GM23338 (cell line): ENCODE data around the gene ZNF681.

ENCODE experiments used
- CREB1 ChIP-seq: fragments of 250-450 bp; sonication (Bioruptor Pico); IDR thresholded peaks from 2 replicates; pipeline ENCODE4 v1.5.0; 2020; ENCODE audit warnings: low read depth, mild to moderate bottlenecking, moderate library complexity
- CTCF ChIP-seq, 2 experiments: fragments of 200-600 bp in 1 of 2; sonication (generic) in 1 of 2; conservative IDR thresholded peaks; 2 replicates each; pipeline versions ENCODE4 v1.5.1 to v1.6.1; 2016 to 2017; ENCODE audit warnings: antibody characterized with exemption in 2 of 2, low read depth in 2 of 2, mild to moderate bottlenecking in 2 of 2, moderate library complexity in 1 of 2
- ETS1 ChIP-seq: IDR thresholded peaks from 2 replicates; pipeline ENCODE4 v1.6.1; 2016; ENCODE audit warnings: antibody characterized with exemption
- EZH2 ChIP-seq: fragments of 200-600 bp; sonication (generic); IDR thresholded peaks from one replicate; pipeline ENCODE4 v1.8.0; 2017; ENCODE audit warnings: antibody characterized with exemption, mild to moderate bottlenecking, low read depth; ENCODE audit not compliant: unreplicated experiment
- EZH2phosphoT487 ChIP-seq: fragments of 200-600 bp; sonication (generic); IDR thresholded peaks from one replicate; pipeline ENCODE4 v1.8.1; 2018; ENCODE audit warnings: antibody characterized with exemption; ENCODE audit not compliant: unreplicated experiment
- JUNB ChIP-seq: IDR thresholded peaks from one replicate; pipeline ENCODE4 v1.6.1; 2016; ENCODE audit warnings: antibody characterized with exemption; ENCODE audit not compliant: unreplicated experiment
- NANOG ChIP-seq: IDR thresholded peaks from 2 replicates; pipeline ENCODE4 v1.6.1; 2016; ENCODE audit warnings: antibody characterized with exemption, borderline replicate concordance
- POLR2AphosphoS5 ChIP-seq: IDR thresholded peaks from 2 replicates; pipeline ENCODE4 v1.6.1; 2016; ENCODE audit warnings: antibody characterized with exemption, low read depth
- REST ChIP-seq: IDR thresholded peaks from one replicate; pipeline ENCODE4 v1.6.1; 2018; ENCODE audit warnings: antibody characterized with exemption; ENCODE audit not compliant: unreplicated experiment
- STAT1 ChIP-seq: IDR thresholded peaks from one replicate; pipeline ENCODE4 v1.6.1; 2016; ENCODE audit warnings: antibody characterized with exemption; ENCODE audit not compliant: unreplicated experiment
- ZNF114 ChIP-seq: fragments of 250-450 bp; sonication (Bioruptor Pico); IDR thresholded peaks from 2 replicates; pipeline ENCODE4 v1.5.0; 2020; ENCODE audit warnings: mild to moderate bottlenecking, moderate library complexity
- ZNF331 ChIP-seq: fragments of 250-450 bp; sonication (Bioruptor Pico); IDR thresholded peaks from 2 replicates; pipeline ENCODE4 v1.5.0; 2020; ENCODE audit warnings: low read depth, mild to moderate bottlenecking, moderate library complexity
- ZNF462 ChIP-seq: fragments of 250-450 bp; sonication (Bioruptor Pico); IDR thresholded peaks from 2 replicates; pipeline ENCODE4 v1.5.0; 2020; ENCODE audit warnings: mild to moderate bottlenecking, moderate library complexity

GRCh38 chr19:23716792-23717191 is 41.9 kb downstream of the ZNF681 start:
- no peak for TF ChIP-seq EZH2
- TF ChIP-seq CTCF (conservative IDR thresholded peaks at IDR 0.05; ENCODE audit: low read depth in 2 of 2): no peak
- TF ChIP-seq REST: no peak
- TF ChIP-seq EZH2phosphoT487: no peak
- no peak for TF ChIP-seq ZNF331
- TF ChIP-seq POLR2AphosphoS5: no peak
- TF ChIP-seq ZNF114 (CRISPR knock-in tag): no peak
- no peak for TF ChIP-seq CREB1 (CRISPR knock-in tag)
- no peak for TF ChIP-seq ZNF462 (CRISPR knock-in tag)
- no peak for TF ChIP-seq STAT1
- TF ChIP-seq NANOG: no peak
- TF ChIP-seq JUNB: no peak
- TF ChIP-seq ETS1: no peak
